IMR-90 (cell line): ENCODE results near the gene NADK2.

Source experiments
- CTCF ChIP-seq: conservative IDR thresholded peaks from 2 replicates; pipeline ENCODE4 v1.5.1; 2012; ENCODE audit warnings: mild to moderate bottlenecking, low read depth, low read length, improper control_type of control experiment
- RAD21 ChIP-seq: IDR thresholded peaks from 2 replicates; pipeline ENCODE4 v1.6.1; 2012; ENCODE audit warnings: low read length, improper control_type of control experiment
- RFX5 ChIP-seq: IDR thresholded peaks from 2 replicates; pipeline ENCODE4 v1.8.0; 2012; ENCODE audit warnings: low read depth, mild to moderate bottlenecking, low read length, moderate library complexity

- TF ChIP-seq CTCF: no peak
- TF ChIP-seq RAD21: no peak
- no peak for TF ChIP-seq RFX5
These were observed 35.9 kb upstream of the NADK2 start for GRCh38 chr5:36277521-36278176.
